ENCODE results near the gene LGALS3BP.

Gene LGALS3BP, protein sequence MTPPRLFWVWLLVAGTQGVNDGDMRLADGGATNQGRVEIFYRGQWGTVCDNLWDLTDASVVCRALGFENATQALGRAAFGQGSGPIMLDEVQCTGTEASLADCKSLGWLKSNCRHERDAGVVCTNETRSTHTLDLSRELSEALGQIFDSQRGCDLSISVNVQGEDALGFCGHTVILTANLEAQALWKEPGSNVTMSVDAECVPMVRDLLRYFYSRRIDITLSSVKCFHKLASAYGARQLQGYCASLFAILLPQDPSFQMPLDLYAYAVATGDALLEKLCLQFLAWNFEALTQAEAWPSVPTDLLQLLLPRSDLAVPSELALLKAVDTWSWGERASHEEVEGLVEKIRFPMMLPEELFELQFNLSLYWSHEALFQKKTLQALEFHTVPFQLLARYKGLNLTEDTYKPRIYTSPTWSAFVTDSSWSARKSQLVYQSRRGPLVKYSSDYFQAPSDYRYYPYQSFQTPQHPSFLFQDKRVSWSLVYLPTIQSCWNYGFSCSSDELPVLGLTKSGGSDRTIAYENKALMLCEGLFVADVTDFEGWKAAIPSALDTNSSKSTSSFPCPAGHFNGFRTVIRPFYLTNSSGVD

DNA sequence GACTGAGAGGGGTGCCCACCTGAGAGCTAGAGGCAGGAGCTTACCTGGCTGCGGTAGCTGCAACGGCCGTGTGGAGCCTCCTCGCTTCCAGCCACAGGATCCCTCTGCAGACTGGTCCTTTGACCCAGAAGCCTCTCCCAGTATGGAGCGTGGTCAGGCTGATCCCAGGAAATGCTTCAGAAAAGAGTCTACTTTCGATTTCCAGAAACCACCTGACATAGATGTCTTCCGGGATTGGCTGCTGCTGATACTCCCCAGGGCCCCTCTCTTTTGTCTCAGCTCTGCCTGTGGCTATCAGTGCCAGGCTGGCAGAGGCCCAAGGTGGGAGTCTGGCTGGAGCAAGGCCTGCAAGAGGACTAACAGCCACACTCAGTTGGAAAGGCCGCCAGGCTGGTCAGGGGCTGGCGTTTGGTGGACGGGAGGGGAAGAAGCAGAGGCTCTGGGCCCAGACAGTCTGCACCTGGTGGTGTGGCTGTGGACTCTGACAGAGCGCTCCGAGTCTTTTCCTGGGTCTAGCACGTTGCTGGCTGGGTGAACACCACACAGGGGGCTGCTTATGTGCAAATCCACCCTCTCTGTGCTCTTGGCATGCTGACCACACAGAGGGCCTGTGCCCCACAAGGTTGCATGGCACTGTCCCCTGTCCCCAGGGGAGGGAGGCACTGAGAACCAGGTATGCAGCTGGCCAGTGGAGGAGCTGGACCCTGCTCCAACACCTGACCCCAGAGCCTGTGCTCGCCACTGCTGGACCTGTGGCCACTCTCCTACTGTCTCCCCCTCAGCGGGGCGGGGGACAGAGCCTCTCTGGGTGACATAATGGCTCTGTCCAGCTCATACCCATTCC, at the start of gene LGALS3BP:
Gene LGALS3BP, minus strand, starts transcription at position 144 of the 844 bp plus-strand sequence. CDS start 2,732 bp downstream, outside the sequence.
- in situ Hi-C loops (cut with MboI; ENCODE audit: low sequenced_read_pairs) = no loop called here

DNA sequence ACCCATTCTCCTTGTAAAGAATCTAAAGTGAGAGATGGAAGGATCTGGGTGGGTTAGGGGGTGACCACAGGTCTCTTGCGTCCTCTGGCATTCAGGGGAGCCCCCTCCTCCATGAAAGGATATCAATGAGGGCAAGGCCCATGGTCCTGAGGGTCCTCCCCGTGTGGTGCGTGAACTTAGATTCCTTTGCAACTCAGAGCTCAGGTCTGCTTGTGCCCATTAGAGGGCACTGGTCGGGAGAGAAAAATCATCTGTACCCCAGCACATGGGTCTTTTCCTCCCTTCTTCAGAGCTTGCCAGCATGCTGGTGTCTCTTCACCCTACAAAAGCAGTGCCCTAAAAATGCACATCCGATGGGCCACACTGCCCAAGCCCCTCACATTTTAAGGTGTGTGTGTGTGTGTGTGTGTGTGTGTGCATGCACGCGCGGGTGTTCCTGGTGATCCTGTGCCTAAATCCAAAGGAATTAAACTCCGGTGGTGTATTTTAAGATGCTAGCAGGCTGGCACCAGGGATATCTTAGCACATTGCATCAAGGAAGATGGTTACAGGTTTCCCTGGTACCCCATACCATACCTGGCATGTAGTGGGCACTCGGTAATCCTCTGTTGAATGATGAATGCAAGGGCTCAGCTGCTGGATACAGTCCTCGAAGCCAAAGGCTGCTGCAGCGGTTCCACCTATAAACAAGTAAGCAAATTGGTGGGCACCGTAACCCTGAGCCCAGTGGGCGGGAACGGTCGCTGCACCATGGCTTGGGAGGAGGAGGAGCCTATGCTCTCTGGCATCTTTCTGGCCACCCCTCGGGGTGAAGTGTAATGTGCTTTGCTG, 49.0 kb upstream of the LGALS3BP start:
- in situ Hi-C loops (cut with MboI; ENCODE audit: low sequenced_read_pairs) = loop anchor here (25.0 kb wide), 1 partner anchor 359 kb away; no protein-coding TSS in a partner anchor

DNA sequence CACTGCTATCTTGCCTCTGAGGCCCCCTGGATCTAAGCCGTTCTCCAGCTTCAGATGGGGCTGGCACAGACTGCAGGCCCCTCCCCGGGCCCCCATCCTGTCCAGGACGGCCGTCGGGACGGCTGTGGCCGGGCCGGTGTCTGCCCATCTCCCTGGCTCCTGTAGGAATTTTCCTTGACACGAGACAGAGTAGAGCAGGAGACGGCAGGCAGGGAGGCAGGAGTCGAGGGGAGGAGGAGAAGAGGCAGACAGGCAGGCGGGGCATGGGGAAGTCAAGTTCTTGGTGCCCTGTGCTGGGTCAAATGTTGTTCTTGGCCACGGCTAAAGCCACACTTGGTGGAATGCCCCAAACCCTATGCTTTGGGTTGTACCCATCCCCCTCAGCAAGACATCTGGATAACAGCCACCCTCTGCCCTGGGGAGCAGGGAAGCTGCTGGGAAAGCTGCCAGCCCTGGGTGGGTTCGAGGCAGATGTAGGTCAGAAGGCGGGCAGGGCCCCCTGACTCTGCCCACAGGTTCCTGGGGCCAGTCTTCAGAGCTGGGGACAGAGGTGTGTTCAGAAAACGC, 48.3 kb upstream of the LGALS3BP start:
- in situ Hi-C loops (cut with MboI; ENCODE audit: low sequenced_read_pairs) = loop anchor here (25.0 kb wide), 1 partner anchor 359 kb away; no protein-coding TSS in a partner anchor

DNA sequence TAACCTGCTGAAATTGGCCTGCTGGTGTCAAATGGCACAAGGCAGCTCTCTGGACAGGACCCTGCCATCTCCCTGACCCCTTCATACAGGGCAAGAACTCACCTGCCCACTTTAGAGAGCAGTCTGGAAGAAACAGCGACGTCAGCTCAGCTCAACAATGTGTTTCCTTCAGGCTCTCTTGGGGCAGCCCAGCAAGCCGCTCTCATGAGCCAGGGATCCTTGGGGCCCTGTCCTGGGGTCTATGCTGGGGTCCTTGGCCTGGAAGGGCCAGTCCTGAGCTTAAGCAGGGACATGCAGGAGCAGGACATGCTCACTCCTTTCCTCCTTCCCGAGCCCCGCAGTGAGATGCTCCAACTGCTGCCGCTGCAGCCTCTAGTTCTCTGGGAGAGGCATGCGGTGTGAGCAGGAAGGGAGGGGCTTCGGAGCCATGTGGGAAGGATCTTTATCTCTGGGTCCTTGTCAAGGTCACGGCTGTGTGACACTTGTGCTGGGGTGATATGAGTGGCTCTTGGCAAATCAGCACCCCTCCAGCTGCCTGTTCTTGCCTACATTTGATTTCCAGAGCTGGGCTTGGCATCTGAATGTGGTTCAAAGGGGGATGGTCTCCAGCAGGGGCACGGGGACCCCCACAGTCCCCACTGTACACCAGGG, 47.7 kb upstream of the LGALS3BP start:
- in situ Hi-C loops (cut with MboI; ENCODE audit: low sequenced_read_pairs) = loop anchor here (25.0 kb wide), 1 partner anchor 360 kb away; no protein-coding TSS in a partner anchor

DNA sequence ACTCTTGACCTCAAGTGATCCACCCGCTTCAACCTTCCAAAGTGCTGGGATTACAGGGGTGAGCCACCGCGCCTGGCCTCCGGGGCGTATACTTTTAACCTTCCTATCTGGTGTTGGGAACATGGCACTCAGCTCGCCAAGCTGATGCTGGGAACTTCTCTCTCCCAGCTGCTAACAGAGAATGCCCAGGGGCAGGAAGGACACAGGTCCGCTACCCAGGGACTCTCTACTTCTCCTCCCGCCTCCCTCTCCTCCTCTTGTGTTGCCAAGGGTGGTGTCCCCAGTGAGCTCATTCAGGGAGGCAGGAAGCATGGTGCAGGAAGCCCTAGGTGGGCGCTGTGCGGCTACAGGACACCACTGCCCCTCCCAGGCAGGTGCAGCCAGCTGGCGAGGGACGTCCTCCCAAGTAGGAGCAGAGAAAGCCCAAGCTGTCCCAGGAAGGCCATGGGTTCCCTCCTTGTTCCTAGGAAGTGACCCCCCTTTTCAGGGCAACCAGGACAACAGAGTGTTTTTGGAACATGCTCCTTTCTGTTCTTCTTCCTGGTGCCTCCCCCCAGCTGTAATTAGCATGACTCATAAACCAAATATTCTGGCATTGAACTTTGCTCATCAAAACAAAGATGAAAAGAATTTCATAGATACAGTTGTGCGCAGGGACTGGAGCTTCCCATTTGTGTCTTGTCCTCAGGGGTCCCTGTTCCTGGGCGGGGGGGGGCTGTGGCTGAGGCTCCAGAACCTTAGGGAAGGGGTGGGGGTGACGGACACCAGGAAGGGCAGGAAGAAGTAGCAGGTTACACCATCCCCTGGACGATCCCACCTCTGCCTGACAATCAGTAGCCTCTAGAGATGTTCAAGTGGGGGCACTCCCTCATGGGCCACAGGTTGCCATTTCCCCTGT, 46.9 kb upstream of the LGALS3BP start:
- in situ Hi-C loops (cut with MboI; ENCODE audit: low sequenced_read_pairs) = loop anchor here (25.0 kb wide), 1 partner anchor 361 kb away; no protein-coding TSS in a partner anchor

DNA sequence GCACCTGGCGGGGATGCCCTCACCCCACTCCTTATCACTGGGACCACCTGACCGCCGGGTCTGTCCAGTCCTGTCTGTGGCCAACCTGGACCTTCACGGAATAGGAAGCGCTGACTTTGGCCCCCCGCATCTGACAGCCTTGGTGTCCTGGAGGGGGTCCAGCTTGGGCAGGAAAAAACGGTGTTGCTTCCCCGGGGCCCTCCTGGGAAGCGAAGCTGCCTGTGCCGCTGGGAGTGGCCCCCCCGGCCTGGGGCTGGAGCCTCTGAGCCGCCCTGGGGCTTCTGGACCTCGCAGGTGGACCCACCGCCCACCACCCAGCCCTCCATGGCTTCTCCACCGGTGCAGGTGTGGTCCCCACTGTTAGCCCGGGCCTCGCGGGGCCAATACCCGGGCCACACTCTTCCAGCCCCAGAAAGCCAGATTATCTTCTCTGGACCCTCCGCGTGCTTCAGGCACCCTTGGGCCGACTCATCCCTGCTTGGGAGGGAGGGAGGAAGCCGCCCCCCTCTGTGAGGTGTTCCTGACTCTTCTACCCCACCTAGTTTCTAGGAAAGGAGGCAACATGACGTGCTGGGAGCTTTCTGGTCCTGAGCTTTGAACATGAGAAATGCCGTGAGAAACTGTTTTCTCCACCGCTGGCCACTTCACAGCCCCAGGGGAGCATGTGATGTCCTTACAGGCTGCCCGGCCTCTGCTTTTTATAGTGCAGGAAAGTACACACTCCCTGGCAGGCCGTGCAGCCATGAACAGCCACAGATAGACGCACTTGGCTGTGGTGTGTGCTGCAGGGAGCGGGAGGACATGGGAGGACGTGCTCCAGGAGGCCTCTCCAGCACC, 45.4 kb upstream of the LGALS3BP start:
- in situ Hi-C loops (cut with MboI; ENCODE audit: low sequenced_read_pairs) = loop anchor here (25.0 kb wide), 2 partner anchors 362 to 538 kb away; no protein-coding TSS in a partner anchor

DNA sequence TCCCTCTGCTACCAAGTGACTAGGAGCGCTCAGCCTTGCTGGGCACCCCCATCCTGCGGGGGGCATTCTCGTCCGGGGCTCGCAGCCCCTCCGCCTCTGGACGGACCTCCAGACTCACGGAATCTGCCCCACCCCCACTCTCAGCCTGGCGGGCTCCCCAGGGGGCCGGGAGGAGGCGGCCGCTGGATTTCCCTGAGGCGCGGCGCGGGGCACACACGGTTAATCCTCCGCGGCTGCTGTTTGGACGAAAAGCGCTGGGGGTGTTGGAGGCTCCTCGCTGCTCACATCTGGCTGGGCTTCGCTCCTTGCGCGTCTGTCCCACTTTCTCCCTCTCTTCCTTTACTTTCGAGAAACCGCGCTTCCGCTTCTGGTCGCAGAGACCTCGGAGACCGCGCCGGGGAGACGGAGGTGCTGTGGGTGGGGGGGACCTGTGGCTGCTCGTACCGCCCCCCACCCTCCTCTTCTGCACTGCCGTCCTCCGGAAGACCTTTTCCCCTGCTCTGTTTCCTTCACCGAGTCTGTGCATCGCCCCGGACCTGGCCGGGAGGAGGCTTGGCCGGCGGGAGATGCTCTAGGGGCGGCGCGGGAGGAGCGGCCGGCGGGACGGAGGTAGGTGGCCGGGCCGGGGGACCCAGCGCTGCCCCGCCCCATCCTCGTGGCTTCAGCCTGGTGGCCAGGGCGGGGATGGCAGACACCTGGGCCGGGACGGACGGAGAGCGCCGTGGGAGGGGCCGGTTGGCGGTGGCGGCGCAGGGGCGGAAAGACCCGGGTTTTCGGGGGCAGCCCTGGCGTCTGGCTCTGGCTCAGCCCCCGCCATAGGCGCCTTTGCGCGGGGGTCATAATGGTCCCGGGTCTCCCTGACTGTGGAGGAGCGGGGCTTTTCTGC, 44.4 kb upstream of the LGALS3BP start, which contains the start of gene C1QTNF1:
Gene C1QTNF1, plus strand, starts transcription at position 284 of the 886 bp plus-strand sequence. CDS start 19,800 bp downstream, outside the sequence.
- in situ Hi-C loops (cut with MboI; ENCODE audit: low sequenced_read_pairs) = loop anchor here (25.0 kb wide), 1 partner anchor 537 kb away; no protein-coding TSS in a partner anchor

DNA sequence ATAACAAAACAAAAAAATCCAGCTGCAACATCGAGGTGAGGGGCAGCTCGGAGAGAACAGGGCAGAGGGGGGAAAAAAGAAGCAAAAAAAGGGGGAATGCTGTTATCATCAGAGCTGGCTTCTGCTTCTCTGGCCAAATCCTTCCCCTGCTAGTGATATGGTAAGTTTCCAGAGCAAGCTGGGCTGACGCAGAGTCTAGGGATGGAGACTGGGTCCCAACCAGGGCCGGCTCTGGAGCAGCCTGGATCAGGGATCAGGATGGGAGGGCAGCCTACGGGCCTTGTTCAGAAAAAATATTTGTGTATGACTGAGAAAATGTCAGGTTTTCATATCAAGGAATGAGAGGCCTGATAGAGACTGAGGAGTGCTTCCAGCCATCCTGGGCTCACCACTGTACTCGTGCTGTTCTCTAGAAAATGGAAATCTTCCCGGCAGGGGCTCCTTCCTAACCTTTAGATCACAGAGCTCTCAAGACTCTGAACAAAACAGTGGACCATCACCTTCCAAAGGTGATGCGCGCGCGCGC, 43.5 kb upstream of the LGALS3BP start:
- in situ Hi-C loops (cut with MboI; ENCODE audit: low sequenced_read_pairs) = loop anchor here (25.0 kb wide), 1 partner anchor 536 kb away; no protein-coding TSS in a partner anchor

DNA sequence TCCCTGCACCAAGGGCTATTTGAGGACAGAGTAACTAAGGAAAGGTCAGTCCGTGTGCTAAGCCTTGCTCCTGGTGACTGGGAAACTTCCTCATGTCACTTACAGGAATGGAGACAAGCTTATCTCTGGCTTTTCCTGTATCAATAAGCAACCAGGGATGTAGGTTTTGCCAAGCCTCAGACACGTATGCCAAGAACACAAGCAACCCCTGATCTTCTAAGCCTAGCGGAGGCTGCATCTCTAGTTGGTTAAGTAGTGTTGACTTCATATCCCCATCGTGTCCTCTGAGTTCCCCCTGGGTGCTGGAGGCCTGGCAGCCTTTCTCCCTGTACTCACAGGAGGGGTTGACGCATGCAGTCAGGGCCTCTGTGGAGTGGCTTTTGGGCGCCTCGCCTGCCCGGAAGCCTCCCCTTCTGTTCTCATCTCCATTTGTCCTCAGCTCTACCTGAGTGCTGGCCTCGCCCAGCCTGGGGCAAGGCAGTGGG, 42.8 kb upstream of the LGALS3BP start:
- in situ Hi-C loops (cut with MboI; ENCODE audit: low sequenced_read_pairs) = loop anchor here (25.0 kb wide), 1 partner anchor 535 kb away; no protein-coding TSS in a partner anchor

DNA sequence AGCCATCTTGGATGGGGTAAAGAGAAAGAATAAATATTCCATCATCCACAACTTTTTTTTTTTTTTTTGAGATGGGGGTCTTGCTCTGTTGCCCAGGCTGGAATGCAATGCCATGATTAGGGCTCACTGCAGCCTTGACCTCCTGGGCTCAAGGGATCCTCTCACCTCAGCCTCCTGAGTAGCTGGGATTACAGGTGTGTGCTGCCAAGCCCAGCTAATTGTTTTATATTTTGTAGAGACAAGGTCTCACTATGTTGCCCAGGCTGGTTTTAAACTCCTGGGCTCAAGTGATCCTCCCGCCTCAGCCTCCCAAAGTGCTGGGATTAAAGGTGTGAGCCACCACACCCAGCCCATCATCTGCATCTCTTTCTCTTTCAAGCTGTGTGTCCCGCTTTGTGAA, 42.2 kb upstream of the LGALS3BP start:
- in situ Hi-C loops (cut with MboI; ENCODE audit: low sequenced_read_pairs) = loop anchor here (25.0 kb wide), 1 partner anchor 535 kb away; no protein-coding TSS in a partner anchor

DNA sequence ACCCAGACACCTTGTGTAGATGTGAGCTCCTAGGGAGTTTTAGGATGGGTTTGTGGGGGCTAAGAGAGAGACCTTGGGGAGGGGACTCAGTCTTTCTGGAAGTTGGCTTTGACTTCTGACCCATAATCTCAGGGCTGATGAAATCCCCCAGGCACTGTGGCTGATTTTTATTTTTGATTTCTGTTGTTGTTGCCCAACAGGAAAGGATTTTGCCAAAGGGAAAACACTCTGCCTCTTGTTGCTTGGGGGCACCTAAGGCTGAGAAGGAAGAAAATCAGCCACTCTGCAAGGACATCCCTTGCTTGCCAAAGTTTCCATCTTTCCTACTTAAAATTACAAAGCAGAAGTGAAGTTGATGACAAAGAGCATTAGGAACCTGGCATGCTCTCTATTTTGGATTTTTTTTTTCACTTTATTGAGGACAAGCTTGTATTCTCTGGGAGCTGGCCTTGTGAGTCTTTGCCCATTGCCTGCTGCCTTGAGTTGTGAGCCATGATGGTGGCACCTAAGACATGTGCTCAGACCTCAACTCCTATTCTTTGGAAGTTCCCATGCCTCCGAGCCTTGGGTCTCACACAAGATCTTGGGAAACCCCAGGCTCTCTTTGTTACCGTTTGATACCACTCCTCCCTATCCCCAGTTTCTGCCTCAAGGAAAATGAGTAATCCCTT, 41.0 kb upstream of the LGALS3BP start:
- in situ Hi-C loops (cut with MboI; ENCODE audit: low sequenced_read_pairs) = loop anchor here (25.0 kb wide), 1 partner anchor 533 kb away; no protein-coding TSS in a partner anchor

DNA sequence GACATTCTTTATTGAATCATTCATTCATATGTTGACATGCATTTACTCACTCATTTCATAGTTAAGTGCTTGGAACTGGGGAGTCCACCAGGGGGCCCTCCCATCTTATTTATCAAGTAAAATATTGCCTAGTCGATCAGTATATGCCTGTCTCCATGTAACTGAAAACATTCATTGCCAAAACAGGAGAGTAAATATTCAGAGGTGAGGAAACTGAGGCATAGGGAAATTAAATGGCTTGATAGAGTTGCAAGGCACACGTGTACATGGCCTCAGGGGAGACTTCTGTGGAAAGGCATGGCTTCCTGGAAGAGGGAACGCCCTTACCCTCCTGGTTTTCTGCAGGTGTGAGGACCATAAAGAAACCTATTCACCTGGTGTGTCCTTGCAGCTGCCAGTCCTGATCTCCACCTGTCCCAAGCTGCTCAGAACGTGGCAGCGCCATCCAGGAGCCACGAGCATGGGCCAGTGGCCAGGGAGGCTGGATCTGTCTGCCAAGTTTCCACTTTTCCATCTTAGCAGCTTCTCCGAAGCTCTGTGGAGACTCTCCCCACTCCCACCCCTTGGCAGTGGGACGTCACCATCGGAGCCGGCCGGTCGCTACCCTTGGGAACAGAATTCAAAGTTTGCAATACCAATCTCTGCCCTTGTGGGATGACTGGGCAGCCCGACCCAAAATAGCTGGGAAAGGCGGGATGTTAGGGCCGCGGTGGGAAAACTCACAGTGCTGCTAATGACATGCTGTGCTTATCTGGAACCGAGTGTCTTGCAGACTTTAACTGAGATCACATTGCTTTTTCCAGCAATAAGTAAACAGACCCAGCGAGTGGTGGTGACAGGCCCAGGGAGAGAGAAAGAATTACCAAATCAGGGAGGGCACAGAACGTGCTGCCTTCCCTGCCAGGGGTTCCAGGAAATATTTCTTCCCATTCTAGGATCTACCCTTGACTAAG, 40.2 kb upstream of the LGALS3BP start:
- in situ Hi-C loops (cut with MboI; ENCODE audit: low sequenced_read_pairs) = loop anchor here (25.0 kb wide), 1 partner anchor 533 kb away; no protein-coding TSS in a partner anchor

DNA sequence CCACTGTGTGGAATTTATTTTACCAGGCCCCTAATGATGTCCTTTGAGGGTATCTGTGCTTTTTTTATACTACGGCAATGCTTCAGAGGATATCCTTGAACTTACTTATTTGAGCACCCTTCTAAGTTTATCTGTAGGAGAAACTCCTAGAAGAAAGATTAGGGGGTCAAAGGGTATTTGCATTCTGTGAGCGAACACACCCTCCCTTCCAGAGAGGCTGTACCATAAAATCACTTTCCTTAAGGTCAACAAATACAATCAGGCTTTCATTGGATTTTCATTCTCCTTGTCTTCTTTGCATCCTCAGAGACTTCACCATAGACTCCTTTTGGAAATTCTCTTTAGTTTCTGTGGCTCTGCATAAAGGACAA, 39.5 kb upstream of the LGALS3BP start:
- in situ Hi-C loops (cut with MboI; ENCODE audit: low sequenced_read_pairs) = loop anchor here (25.0 kb wide), 1 partner anchor 532 kb away; no protein-coding TSS in a partner anchor

DNA sequence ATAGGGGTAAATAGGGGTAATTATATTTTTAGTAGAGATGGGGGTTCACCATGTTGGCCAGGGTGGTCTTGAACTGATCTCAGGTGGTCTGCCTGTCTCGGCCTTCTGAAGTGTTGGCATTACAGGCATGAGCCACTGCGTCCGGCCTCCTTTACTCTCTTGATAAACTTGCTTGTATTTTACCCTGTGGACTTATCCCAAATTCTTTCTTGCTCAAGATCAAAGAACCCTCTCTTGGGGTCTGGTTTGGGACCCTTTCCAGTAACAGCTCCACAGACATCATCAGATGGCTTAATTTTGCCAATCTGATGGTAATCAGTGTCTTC, 38.6 kb upstream of the LGALS3BP start:
- in situ Hi-C loops (cut with MboI; ENCODE audit: low sequenced_read_pairs) = loop anchor here (25.0 kb wide), 1 partner anchor 531 kb away; no protein-coding TSS in a partner anchor

All from HL-60/S4 treated with phorbol 12-myristate 13-acetate at 8.2 ng/mL for 4 days and 3 days (cell line).